Memory B cell (primary cell): Measurements from ENCODE around the gene CCDC91.
"Not testable (repeated sequence)": the region's sequence is repeated elsewhere in the genome, so short reads cannot be mapped to it uniquely, and the experiment has no call there.

ENCODE experiments used
- ATAC-seq: fragments of 150-1000 bp; cut with Tn5 transposase; 2 replicates; pipeline ENCODE4 v1.10.0; 2021; ENCODE audit warnings: low read depth, mild to moderate bottlenecking, moderate library complexity
- DNase-seq, 2 donors: peaks; one replicate each; pipeline ENCODE4 v3.0.0; 2022; ENCODE audit warnings: low spot score in 2 of 2
- H3K27ac Mint-ChIP-seq: one replicate; pipeline ENCODE4 v1.8.0; 2022; ENCODE audit warnings: mild to moderate bottlenecking, moderate library complexity, mixed read lengths
- H3K27me3 Mint-ChIP-seq: one replicate; pipeline ENCODE4 v1.8.0; 2022; ENCODE audit warnings: mixed read lengths
- H3K36me3 Mint-ChIP-seq: one replicate; pipeline ENCODE4 v1.8.0; 2022; ENCODE audit warnings: mild to moderate bottlenecking, mixed read lengths
- H3K4me1 Mint-ChIP-seq: one replicate; pipeline ENCODE4 v1.8.0; 2022; ENCODE audit warnings: mixed read lengths
- H3K4me3 Mint-ChIP-seq: one replicate; pipeline ENCODE4 v1.8.0; 2022; ENCODE audit warnings: mild to moderate bottlenecking, moderate library complexity, mixed read lengths
- H3K9me3 Mint-ChIP-seq: one replicate; pipeline ENCODE4 v1.8.0; 2022; ENCODE audit warnings: mixed read lengths

The CCDC91 gene

DNA sequence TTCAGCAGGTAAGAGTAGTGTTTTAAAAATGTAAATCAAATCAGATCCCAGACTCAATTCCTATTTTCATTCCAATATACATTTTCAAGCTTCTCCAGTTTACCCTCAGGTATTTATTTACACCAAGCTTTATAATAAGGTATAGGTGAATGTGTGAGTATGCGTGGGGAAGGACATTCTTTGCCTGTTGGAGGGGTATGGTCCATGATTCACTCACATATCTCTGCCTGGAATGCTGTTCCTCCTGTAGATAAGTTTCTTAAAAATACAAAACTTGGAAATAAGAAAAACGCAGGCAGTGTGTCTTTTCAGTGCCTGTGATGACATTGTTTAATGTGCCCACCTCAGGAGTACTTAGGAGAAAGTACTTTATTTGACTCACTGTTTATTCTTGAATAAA lies 118.6 kb downstream of the CCDC91 start:
- no peak for ATAC-seq
- DNase-seq = no peak
- Mint-ChIP-seq H3K4me3 (no peak overlapping the region), H3K4me1 (no peaks in the 10 kb centered on the region), H3K36me3 (peaks cover 51% of the 10 kb centered on the region), H3K9me3 (peaks cover 3% of the 10 kb centered on the region), H3K27ac (no peak overlapping the region), H3K27me3 (no peaks in the 10 kb centered on the region)

DNA sequence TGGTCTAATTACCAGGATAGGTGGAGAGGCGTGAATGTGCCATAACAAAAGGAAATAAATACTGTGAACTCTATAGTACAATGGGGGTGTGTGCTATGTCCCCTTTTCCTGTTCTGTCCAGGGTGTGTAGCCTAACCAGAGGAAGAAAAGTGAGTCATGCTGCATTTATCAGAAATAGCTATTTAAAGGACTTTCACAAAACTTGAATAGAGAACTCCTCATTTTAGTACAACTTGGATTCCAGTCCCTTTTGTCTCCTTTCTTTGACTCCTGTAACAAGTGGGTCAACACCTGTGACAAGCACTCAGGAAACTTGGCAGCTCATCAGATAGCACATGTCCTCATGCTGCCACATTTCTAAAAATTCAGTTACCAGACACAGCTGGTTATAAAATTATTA lies 123.4 kb downstream of the CCDC91 start:
- peaks cover 6% of the 10 kb centered on the region for H3K9me3 Mint-ChIP-seq
- no peak for DNase-seq
- no peak overlapping the region for H3K27ac Mint-ChIP-seq
- no peaks in the 10 kb centered on the region for H3K27me3 Mint-ChIP-seq
- no peak for ATAC-seq
- H3K4me3 Mint-ChIP-seq = no peak overlapping the region
- no peaks in the 10 kb centered on the region for H3K4me1 Mint-ChIP-seq
- H3K36me3 Mint-ChIP-seq = peaks cover 49% of the 10 kb centered on the region

DNA sequence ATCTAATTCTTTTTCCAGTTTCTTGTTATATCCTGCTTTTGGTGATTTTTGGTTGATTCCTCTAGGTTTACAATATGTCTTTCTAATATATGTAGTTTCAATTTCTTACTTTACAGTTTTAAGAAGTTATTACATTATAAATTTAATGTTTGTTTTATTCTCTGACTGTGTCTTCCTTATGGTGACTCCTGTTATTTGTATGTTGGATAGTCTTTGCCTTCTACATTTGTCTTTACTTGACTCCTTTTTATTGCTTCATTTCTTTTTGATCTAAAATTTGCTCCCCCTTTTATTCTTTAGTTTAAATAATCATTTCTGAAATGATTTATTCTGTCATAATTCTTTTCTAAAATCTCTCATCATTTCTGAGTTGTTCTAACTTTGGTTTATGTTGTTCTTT lies 125.8 kb downstream of the CCDC91 start:
- H3K36me3 Mint-ChIP-seq = peaks cover 38% of the 10 kb centered on the region
- ATAC-seq (no peak), DNase-seq (no peak)
- H3K27me3 Mint-ChIP-seq = no peaks in the 10 kb centered on the region
- no peaks in the 10 kb centered on the region for H3K4me1 Mint-ChIP-seq
- no peak overlapping the region for H3K27ac Mint-ChIP-seq
- H3K9me3 Mint-ChIP-seq = peaks cover 6% of the 10 kb centered on the region
- no peak overlapping the region for H3K4me3 Mint-ChIP-seq

DNA sequence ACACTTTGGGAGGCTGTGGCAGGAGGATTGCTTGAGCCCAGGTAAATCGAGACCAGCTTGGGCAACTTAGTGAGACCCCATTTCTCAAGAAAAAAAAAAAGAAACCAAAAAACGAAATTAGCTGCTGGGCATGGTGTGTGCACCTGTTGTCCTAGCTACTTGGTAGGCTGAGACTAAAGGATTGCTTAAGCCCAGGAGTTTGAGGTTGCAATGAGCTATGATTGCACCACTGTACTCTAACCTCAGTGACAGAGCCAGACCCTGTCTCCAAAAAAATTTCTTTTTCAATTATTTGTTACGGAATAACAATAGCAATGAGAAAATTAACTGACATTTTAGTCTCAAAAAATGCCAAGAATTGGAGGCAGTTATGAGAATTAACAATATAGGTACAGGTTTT lies 128.0 kb downstream of the CCDC91 start:
- H3K27me3 Mint-ChIP-seq = no peaks in the 10 kb centered on the region
- H3K36me3 Mint-ChIP-seq = peaks cover 27% of the 10 kb centered on the region

DNA sequence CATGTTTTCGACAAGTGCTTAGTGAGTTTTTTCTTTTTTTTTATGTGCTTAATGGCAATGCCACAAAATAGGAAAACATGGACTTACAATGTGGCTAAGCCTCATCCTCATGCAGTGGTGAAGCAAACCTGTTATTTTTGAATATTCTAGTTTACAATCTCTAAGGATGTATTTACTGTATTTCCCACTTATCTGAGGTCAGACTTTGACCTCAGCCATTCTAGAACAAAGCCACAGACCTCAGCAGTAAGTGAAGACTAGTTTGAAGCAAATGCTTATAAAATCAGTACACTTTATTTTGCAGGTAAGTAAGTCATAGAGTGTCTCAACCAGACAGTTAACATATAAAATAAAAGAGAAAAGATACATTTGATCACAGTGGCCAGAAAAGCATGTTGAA lies 130.1 kb downstream of the CCDC91 start:
- H3K36me3 Mint-ChIP-seq = peaks cover 29% of the 10 kb centered on the region
- H3K4me3 Mint-ChIP-seq = no peak overlapping the region
- peaks cover 4% of the 10 kb centered on the region for H3K9me3 Mint-ChIP-seq
- no peak for ATAC-seq
- DNase-seq = no peak
- H3K27me3 Mint-ChIP-seq = no peaks in the 10 kb centered on the region
- H3K4me1 Mint-ChIP-seq = no peaks in the 10 kb centered on the region
- H3K27ac Mint-ChIP-seq = no peak overlapping the region

More for the DNA sequence above, 128.0 kb downstream of the CCDC91 start:
- no peak for DNase-seq
- no peak overlapping the region for H3K27ac Mint-ChIP-seq
- no peak overlapping the region for H3K4me3 Mint-ChIP-seq
- peaks cover 5% of the 10 kb centered on the region for H3K9me3 Mint-ChIP-seq
- no peaks in the 10 kb centered on the region for H3K4me1 Mint-ChIP-seq
- no peak for ATAC-seq

DNA sequence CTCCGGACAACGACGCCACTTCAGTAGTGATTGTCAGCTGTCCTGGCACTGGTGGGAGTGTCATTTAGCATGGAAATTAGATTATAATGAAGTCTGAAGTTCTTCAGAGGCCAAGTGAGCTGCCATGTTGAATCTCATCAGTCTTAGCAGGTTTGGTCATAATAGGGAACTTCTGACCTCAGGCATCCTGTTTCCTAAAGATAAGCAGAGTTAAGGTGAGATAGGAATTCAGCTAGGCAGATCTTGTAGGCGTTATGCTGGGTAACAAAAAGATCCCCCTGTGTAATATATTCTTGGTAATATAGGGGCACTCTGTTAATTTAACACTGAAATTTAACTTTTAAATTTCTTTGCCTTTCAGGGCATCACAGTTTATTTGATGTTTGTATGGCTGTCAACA lies 137.5 kb downstream of the CCDC91 start:
- no peak for DNase-seq
- Mint-ChIP-seq H3K27me3 (no peaks in the 10 kb centered on the region), H3K9me3 (peaks cover 4% of the 10 kb centered on the region), H3K4me3 (no peak overlapping the region), H3K4me1 (no peaks in the 10 kb centered on the region), H3K27ac (no peak overlapping the region), H3K36me3 (peaks cover 34% of the 10 kb centered on the region)
- ATAC-seq = no peak

DNA sequence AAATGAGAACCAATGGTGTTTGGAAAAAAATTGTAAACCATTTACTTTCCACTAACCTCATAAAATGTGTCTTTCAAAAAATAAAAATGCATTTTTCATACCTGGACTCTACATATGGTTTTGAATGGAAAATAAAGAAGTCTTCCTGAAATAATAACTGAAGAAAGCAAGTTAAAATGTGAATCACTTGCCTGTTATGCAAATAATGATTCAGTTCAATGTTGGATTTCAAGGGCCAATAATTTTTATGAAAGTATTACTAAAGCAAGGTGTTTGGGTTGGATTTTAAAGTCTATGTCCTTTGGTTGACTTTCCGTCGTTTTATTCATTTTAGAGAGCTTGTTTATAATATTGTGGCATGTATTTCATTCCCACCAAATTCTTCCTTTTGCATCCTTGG lies 138.7 kb downstream of the CCDC91 start:
- DNase-seq (no peak), ATAC-seq (no peak)
- Mint-ChIP-seq H3K27ac (no peak overlapping the region), H3K9me3 (peaks cover 4% of the 10 kb centered on the region), H3K4me1 (no peaks in the 10 kb centered on the region), H3K27me3 (no peaks in the 10 kb centered on the region), H3K4me3 (no peak overlapping the region), H3K36me3 (peaks cover 31% of the 10 kb centered on the region)

DNA sequence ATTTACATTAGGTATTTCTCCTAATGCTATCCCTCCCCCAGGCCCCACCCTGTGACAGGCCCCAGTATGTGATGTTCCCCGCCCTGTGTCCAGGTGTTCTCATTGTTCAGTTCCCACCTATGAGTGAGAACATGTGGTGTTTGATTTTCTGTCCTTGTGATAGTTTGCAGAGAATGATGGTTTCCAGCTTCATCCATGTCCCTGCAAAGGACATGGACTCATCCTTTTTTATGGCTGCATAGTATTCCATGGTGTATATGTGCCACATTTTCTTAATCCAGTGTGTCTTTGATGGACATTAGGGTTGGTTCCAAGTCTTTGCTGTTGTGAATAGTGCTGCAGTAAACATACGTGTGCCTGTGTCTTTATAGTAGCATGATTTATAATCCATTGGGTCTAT lies 139.5 kb downstream of the CCDC91 start:
- H3K36me3 Mint-ChIP-seq = peaks cover 33% of the 10 kb centered on the region
- not testable (repeated sequence) for DNase-seq, H3K4me3 Mint-ChIP-seq, H3K27me3 Mint-ChIP-seq, ATAC-seq, H3K27ac Mint-ChIP-seq, H3K4me1 Mint-ChIP-seq, H3K9me3 Mint-ChIP-seq

DNA sequence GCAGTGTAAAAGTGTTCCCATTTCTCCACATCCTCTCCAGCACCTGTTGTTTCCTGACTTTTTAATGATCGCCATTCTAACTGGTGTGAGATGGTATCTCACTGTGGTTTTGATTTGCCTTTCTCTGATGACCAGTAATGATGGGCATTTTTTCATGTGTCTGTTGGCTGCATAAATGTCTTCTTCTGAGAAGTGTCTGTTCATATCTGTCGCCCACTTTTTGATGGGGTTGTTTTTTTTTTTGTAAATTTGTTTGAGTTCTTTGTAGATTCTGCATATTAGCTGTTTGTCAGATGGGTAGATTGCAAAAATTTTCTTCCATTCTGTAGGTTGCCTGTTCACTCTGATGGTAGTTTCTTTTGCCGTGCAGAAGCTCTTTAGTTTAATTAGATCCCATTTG lies 140.0 kb downstream of the CCDC91 start:
- not testable (repeated sequence) for H3K9me3 Mint-ChIP-seq, H3K27me3 Mint-ChIP-seq

DNA sequence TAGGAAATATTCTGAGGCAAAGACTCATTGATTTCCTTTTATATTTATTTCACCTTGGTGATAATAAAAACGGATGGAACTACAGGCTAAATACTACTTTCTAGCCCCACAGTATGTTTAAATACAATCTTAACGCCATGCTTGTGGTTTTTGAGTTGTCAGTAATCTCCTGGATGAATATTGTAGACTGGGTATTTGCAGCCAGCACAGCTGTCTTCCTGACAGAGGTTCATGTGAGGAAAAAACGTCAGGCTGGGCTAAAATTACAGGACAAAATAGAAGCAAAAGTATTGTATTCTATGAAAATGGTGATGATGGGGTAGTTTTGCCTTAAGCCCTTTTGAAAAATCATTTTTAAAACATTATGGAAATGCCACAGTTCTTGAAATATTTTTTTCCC lies 140.9 kb downstream of the CCDC91 start:
- Mint-ChIP-seq H3K4me1 (no peaks in the 10 kb centered on the region), H3K36me3 (peaks cover 30% of the 10 kb centered on the region), H3K27ac (no peak overlapping the region), H3K27me3 (no peaks in the 10 kb centered on the region), H3K4me3 (no peak overlapping the region), H3K9me3 (peaks cover 2% of the 10 kb centered on the region)
- DNase-seq = no peak
- ATAC-seq = no peak

More for the DNA sequence above, 140.0 kb downstream of the CCDC91 start:
- not testable (repeated sequence) for H3K4me1 Mint-ChIP-seq, ATAC-seq, H3K27ac Mint-ChIP-seq, DNase-seq, H3K4me3 Mint-ChIP-seq
- H3K36me3 Mint-ChIP-seq = peaks cover 33% of the 10 kb centered on the region

DNA sequence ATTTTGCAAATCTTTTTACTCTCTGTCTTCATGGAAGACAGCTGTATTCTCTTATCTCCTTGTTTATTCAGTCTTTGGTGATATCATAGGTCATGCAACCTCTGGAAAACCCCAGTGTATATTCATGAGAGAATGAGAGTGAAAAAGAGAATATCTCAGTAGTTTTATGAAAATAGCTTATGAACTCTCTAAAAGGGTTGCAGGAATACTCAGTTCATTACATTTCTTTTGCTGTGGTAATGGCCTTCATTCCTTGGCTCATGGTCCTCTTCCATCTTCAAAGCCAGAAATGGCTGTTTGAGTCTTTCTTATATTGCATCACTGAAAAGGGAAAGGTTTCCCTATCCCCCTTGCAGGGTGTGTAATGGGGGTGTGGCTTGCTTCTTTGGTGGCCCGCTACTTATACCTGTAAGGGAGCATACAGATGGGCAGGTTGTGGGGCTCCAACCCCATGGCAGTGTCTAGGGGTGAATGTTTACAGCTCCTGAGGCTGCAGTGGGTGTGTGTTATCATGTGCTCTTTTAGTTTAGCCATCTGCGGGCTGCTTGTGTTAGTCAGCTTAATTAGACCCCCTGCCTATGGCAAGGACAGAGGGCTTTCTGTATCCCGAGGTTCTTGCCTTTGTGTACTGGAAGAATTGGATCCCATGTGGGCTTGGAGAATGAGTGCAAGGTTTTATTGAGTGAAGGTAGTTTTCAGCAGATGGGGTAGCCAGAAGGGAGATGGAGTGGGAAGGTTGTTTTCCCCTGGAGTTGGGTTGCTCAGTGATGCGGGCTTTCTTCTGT lies 150.2 kb downstream of the CCDC91 start:
- H3K4me3 Mint-ChIP-seq = no peak overlapping the region
- no peaks in the 10 kb centered on the region for H3K27me3 Mint-ChIP-seq
- no peak for DNase-seq
- no peak overlapping the region for H3K27ac Mint-ChIP-seq
- no peaks in the 10 kb centered on the region for H3K9me3 Mint-ChIP-seq
- no peak for ATAC-seq
- H3K36me3 Mint-ChIP-seq = peaks cover 23% of the 10 kb centered on the region
- peaks cover 3% of the 10 kb centered on the region for H3K4me1 Mint-ChIP-seq

DNA sequence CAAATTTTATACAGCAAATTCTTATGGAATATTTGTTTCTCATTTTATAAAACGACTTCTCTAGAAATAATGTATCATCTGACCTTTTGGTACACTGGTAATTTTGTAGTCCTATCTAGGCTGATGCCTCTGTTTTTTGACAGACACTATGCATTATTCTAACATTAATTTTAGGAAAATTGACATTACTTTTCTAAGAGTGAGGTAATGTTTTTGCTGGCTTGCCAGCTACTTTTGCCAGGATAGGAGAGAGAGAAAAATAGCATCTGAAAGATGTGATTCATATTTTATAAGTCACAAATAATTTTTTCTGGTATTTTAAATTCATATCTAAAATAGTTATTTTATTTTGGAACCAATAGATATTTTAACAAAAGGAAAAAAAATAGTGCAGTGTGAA lies 153.5 kb downstream of the CCDC91 start:
- no peaks in the 10 kb centered on the region for H3K27me3 Mint-ChIP-seq
- peaks cover 24% of the 10 kb centered on the region for H3K36me3 Mint-ChIP-seq
- peaks cover 3% of the 10 kb centered on the region for H3K4me1 Mint-ChIP-seq
- peaks cover 2% of the 10 kb centered on the region for H3K9me3 Mint-ChIP-seq
- H3K27ac Mint-ChIP-seq = no peak overlapping the region
- DNase-seq (no peak), ATAC-seq (no peak)
- no peak overlapping the region for H3K4me3 Mint-ChIP-seq

DNA sequence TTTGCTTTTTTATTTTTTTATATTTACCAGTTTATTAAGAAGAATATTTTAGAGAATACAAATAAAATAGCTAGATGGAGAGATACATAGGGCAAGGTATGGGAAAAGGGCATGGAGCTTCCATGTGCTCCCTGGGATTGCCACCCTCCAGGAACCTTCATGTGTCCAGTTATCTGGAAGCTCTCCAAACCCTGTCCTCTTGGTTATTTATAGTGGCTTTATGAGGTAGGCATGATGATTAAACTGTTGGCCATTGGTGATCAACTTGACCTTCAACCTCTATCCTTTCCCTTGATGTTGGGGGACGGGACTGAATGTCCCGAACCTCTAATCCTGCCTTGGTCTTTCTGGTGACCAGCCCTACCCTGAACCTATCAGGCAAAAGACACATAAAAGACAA lies 156.3 kb downstream of the CCDC91 start:
- Mint-ChIP-seq H3K27me3 (no peaks in the 10 kb centered on the region), H3K27ac (no peak overlapping the region), H3K36me3 (peaks cover 29% of the 10 kb centered on the region), H3K4me1 (no peaks in the 10 kb centered on the region), H3K9me3 (peaks cover 3% of the 10 kb centered on the region), H3K4me3 (no peak overlapping the region)
- no peak for DNase-seq
- no peak for ATAC-seq

DNA sequence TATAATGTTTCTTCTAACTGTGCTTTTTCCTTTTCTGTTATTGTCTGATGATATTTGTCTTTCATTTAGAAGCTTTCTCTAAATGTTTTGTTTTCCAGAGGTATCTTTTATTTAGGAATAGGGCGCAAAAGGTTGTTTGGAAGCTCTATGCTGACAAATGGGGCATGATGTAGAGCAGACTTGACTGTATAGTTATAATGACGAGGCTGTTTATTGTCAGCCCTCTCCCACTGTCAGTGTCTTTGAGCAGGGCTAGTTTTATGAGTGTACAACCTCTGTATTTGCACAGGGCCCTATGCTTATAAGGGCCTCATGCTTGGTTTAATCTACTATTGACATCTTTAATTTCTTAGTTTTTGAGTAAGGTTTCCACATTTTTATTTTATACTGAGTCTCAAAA lies 158.9 kb downstream of the CCDC91 start:
- Mint-ChIP-seq H3K36me3 (peaks cover 42% of the 10 kb centered on the region), H3K27ac (no peak overlapping the region), H3K4me3 (no peak overlapping the region), H3K9me3 (peaks cover 6% of the 10 kb centered on the region), H3K4me1 (peaks cover 2% of the 10 kb centered on the region), H3K27me3 (no peaks in the 10 kb centered on the region)
- ATAC-seq (no peak), DNase-seq (no peak)

DNA sequence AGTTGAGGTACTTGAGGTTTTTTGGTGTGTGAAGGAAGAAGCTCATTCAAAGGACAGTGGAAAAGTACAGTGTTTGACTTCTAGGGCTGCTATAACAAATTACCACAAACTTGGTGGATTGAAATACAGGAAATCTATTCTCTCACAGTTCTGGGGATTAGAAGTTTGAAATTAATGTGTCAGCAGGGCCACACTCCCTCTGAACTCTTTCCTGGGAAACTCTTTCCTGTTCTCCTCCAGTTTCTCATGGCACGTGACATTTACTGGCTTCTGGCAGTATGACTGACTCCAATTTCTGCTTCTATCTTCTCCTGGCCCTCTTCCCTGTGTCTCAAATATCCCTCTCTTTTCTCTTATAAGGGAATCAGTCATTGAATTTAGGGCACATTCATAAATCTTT lies 160.2 kb downstream of the CCDC91 start:
- Mint-ChIP-seq H3K4me1 (peaks cover 8% of the 10 kb centered on the region), H3K27me3 (no peaks in the 10 kb centered on the region), H3K4me3 (no peak overlapping the region), H3K27ac (no peak overlapping the region), H3K36me3 (peaks cover 51% of the 10 kb centered on the region), H3K9me3 (peaks cover 6% of the 10 kb centered on the region)
- no peak for ATAC-seq
- DNase-seq = no peak
